Stimulated activated CD8-positive, alpha-beta memory T cell treated with anti-CD3 and anti-CD28 coated beads, Interleukin-7, amount 100 ng/mL, for 4 hours (primary cell): ENCODE results near the gene WDR46.
"Not testable (repeated sequence)": the region's sequence is repeated elsewhere in the genome, so short reads cannot be mapped to it uniquely, and the experiment has no call there.

Source experiments
- DNase-seq, 2 donors: peaks; one replicate each; pipeline ENCODE4 v3.0.0-alpha.2; 2020; ENCODE audit warnings: low read depth in 2 of 2

Gene WDR46

GRCh38 chr6:33288141-33288920, 708 bp downstream of the WDR46 start:
- DNase-seq, result no peak

DNA sequence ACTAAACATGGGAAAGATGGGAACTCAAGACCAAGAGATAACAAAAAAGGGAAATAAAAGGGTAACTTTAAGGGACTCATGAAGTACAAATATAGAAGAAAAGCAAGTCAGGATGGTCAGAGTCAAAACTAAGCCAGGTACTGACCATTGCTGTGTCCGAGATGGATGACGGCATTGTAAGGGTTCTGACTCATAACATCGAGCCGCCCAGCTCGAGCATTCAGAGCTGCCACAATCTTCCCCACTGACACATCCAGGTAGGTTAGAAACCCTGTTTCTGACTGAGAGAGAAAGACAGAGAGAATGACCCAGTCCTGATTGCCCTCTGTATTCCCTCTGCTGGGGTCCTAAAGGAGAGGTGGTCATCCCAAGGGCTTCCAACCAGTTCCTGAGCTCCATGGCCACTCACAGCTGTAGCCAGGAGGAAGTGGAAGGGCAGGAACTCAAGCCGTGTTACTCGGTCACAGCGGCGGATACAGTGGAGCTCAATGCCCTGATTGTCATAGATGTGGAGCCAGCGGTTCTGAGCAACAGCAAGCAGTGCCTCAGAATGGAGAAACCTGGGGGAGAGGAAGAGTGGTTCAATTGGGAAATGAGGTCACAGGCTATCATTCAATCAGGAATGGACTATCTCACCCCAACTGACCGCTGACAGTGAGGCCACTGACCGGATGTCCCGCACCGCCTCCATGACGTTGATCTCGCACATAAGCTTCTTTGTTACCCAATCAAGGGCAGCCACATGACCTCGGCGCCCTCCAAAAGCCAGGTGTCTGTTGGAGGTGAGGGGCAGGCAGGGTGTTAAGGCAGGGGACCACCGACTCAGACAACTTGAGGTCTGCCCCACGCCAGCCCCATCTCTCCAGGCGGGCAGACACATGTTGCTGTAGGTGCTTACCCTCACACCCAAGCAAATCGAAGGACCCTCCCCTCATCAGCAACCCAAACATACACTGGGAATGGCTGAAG, 1.8 kb downstream of the WDR46 start:
- no peak for DNase-seq

GRCh38 chr6:33285214-33285613, 3.8 kb downstream of the WDR46 start:
- DNase-seq, result not testable (repeated sequence)

DNA sequence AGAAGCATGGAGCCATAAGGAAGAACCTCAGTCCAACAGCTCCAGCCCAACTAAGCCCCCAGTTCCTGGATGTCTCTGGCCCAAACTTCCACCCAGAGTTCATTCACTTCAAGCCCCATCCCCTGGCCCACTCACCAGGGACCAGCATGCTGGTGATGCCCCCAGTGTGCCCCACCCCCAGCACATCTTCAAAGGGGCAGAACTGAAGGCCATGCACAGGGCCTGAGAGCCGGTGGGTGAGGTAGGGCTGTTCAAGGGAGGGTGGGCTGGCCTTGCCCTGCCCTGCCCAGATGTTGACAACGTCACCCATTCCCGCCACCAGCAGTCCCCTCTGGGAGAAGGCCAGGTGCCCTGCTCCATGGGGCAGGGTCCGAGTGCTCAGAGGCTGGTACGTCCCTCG, 8.5 kb downstream of the WDR46 start:
- DNase-seq, result no peak

DNA sequence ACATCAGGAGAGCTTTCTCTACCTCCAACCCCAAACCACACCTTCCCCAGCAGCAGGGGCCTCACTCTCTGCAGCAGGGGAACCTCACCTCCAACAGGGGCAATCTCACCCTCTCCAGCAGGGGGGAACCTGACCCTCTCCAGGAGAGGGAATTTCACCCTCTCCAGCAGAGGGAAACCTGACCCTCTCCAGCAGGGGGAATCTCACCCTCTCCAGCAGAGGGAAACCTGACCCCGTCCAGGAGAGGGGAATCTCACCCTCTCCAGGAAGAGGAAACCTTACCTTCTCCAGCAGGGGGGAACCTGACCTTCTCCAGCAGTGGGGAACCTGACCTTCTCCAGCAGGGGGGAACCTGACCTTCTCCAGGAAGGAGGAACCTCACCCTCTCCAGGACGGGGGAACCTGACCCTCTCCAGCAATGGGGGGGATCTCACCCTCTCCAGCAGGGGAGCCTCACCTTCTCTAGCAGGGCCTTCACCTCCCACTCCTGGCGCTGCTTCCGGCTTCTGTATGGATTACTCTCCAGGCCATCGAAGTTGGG, 9.0 kb downstream of the WDR46 start:
- DNase-seq, result no peak

- no peak for DNase-seq
Measured at GRCh38 chr6:33279257-33279695, 9.8 kb downstream of the WDR46 start.

DNA sequence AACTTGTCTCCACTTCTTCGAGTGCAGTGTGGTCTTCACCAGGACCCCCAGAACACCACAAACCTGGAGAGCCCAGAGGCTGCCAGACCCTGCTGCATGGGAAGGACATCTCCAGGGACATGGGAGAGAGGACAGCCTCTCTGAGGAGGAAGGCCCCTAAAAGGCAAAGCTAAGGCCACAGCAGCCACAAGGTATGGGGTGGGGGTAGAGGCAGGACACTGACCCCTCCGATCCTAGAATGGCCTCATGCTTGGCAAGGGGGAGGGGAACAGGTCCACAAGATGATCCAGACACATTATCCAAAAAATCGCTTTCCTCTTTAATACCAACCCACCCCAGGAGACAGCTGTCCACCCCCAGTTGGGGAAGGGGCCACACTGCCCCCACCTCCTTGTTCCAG, 10.2 kb downstream of the WDR46 start:
- DNase-seq, result no peak

DNA sequence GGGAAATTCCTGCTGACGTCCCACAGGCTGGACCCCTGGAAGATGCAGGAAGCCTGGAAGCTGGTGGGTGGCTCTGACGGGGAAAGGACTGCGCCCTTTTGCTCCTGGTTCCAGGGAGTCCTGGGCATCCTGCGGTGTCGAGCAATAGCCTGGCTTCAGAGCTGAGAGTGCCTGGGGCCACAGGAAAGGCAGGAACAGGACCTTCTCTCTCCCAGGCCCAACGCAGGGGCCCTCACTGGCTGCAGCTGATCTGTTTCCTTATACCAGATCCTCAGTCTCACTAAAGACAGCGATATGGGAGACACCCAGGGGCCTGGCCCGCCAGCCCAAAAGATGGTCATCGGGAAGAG, 10.7 kb downstream of the WDR46 start:
- no peak for DNase-seq

DNA sequence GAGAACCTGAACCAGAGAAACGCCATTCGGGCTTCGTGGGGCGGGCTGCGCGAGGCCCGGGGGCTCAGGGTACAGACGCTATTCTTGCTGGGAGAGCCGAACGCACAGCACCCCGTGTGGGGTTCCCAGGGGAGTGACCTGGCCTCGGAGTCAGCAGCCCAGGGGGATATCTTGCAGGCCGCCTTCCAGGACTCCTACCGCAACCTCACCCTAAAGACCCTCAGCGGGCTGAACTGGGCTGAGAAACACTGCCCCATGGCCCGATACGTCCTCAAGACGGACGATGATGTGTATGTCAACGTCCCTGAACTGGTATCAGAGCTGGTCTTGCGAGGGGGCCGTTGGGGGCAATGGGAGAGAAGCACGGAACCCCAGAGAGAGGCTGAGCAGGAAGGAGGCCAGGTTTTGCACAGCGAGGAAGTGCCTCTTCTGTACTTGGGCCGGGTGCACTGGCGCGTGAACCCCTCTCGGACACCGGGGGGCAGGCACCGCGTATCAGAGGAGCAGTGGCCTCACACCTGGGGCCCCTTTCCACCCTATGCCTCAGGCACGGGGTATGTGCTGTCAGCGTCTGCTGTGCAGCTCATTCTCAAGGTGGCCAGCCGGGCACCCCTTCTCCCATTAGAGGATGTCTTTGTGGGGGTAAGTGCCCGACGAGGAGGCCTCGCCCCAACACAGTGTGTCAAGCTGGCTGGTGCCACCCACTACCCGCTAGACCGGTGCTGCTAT, 11.2 kb downstream of the WDR46 start:
- no peak for DNase-seq

DNA sequence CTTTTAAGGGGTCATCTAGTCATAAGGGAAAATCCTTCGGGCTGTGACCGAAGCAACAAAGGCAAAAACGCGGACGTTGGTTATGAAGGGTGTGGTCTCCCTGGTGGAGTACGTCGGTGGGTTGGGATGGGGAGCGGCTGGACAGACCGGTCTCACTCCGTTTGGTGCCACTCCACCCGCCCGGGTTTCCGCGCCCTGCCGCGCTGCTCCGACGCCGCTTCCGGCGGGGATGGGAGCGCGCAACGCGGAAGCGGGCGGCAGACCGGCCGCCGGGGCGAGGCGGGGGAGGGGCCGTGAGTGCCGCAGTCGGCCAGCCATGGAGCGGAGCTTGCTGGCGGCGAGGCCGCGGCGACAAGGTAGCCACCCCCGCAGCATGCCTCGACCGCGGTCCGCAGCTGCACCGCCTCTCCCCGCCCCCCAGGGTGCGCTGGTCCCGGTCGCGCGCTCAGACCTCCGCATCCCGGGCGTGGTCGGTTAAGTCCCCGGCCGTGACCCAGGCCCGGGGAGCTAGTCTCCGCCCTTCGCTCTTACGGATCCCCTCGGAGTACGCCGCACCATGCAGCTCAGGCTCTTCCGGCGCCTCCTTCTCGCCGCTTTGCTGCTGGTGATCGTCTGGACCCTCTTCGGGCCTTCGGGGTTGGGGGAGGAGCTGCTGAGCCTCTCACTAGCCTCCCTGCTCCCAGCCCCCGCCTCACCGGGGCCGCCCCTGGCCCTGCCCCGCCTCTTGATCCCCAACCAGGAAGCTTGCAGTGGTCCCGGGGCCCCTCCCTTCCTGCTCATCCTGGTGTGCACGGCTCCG, 12.0 kb downstream of the WDR46 start, which contains the start of gene B3GALT4:
Gene B3GALT4 (plus strand): TSS at position 260 of the 799 bp plus-strand sequence. CDS start 297 bp downstream, at position 557.
- peak; percentile 35 to 71 for DNase-seq

GRCh38 chr6:33276581-33276863, 12.5 kb downstream of the WDR46 start:
- DNase-seq, result no peak

DNA sequence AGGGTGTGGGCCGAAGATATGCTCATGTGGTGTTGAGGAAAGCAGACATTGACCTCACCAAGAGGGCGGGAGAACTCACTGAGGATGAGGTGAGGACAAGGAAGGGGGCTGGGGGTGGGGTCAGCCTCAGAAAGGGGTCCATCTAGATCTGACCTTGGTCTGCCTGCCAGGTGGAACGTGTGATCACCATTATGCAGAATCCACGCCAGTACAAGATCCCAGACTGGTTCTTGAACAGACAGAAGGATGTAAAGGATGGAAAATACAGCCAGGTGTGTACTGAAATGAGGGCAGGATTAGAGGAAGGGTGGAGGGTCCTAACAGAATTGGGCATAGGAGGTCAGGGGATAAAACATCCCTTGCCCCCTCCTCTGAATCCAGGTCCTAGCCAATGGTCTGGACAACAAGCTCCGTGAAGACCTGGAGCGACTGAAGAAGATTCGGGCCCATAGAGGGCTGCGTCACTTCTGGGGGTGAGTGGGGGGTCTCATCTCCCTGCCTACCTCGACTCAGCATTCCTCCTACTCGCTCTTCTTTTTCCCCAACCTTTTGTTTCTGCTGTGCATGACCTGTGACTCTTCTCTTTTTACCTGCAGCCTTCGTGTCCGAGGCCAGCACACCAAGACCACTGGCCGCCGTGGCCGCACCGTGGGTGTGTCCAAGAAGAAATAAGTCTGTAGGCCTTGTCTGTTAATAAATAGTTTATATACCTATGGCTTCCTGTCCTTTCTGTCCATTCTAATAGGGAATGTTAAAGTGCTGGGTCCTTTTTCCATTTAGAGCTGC, 13.1 kb downstream of the WDR46 start:
- DNase-seq, result not testable (repeated sequence)

- no peak for DNase-seq
Measured at GRCh38 chr6:33273924-33274902, 14.8 kb downstream of the WDR46 start.

DNA sequence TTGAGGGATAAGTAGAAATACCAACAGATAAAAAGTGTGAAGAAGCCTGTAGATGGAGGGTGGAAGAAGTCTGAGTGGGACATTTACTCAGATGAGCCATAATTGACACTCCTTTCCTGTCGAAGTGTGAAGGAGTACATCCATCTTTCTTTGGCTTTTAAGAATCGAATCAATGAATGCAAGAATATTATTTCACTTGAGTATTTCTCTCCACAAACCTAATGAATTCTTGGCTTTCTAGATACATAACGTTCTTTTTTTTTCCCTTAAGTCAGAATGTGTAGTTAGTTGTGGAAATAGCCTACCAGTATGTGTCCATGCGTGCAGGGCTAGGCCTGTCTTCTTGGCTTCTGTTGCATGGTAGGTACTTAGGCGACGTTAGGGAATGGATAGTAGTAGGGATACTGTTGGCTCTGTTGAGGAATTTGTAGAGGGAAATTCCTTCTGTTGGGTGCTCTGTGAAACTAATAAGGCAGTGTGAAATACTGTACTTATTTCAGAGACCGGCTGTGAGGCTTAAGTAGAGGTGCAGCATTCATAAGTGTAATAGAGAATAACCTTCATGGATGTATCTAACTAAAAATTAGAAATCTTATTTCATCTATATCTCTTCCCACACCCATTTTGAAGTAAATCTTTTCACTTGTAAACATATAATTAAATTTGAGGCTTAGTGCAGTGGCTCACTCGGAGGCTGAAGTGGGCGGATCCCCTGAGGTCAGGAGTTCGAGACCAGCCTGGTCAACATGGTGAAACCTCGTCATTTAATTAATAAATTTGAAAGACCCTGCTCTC, 15.7 kb downstream of the WDR46 start:
- DNase-seq, result no peak

- no peak for DNase-seq
Measured at GRCh38 chr6:33272275-33273128, 16.5 kb downstream of the WDR46 start.

DNA sequence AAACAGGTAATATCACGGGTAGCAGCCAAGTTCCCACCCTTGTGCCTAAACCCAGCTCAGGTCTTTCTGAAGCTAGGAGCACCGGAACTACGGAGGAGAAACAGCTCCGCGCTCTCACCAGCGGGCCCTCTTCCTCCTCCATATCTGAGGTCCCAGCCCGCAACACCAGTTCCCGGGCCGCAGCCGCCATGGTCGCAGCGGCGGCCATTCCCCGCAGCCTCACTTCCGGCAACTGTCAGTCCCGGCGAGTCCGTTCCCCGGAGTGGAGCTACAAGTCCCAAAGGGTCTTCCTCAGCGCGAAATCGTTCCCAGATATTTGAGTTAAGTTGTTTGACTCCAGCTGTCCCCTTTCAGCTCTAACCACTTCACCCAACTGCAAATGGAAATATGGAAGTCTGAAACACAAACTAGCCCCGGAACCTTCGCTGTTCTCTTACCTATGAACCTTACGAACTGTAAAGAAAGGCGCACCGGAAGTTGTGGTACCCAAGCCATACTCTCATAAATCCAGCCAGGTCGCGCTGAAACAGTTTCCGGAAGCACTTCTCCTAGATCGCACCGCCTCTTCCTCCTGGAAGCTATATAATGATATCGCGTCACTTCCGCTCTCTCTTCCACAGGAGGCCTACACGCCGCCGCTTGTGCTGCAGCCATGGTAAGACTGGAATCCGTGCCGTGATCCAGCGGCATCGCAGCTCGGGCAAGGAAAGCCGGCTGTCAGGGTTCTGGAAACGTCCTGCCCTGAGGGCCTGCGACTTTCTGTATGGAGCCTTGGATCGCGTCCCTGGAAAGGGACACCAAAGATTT, 17.4 kb downstream of the WDR46 start, which contains the start of the genes RPS18 and VPS52:
Gene RPS18 (plus strand): TSS at position 608 of the 807 bp plus-strand sequence. CDS start 45 bp downstream, at position 653.
Gene VPS52 (minus strand): TSS at position 409 of the 807 bp plus-strand sequence. CDS start 201 bp downstream, at position 208.
- peak; percentile 83 to 90 for DNase-seq
